Measurements from ENCODE around the gene PCMT1. TPM values are rescaled to one million over a fixed set of nuclear protein-coding genes. Genes with fewer than 3 reads are reported as not detected.

Gene PCMT1
- total and polyA plus RNA-seq, 2 of the 13 experiments (the other 11 are each of a cell fraction or from before 2014, with no cell fraction given): 112 to 169 TPM

- TF ChIP-seq STAT6 (CRISPR knock-in tag; IDR thresholded peaks at IDR 0.05; ENCODE audit: borderline replicate concordance) (no peak), ZKSCAN8 (CRISPR knock-in tag; IDR thresholded peaks at IDR 0.05; ENCODE audit: borderline replicate concordance) (no peak), SKIL (CRISPR knock-in tag; IDR thresholded peaks at IDR 0.05; ENCODE audit: borderline replicate concordance) (peak; percentile 25; the same call in 1 of the 2 replicates), NFIB (CRISPR knock-in tag; IDR thresholded peaks at IDR 0.05; ENCODE audit: borderline replicate concordance) (no peak), HMGXB3 (CRISPR knock-in tag; IDR thresholded peaks at IDR 0.05; ENCODE audit: borderline replicate concordance) (no peak; the same call in 1 of the 2 replicates), ZNF354B (CRISPR knock-in tag; IDR thresholded peaks at IDR 0.05) (peak; percentile 63; the same call in 1 of the 2 replicates), ZNF747 (CRISPR knock-in tag; IDR thresholded peaks at IDR 0.05; ENCODE audit: borderline replicate concordance) (peak; percentile 88; the same call in 1 of the 2 replicates), DZIP1 (CRISPR knock-in tag; IDR thresholded peaks at IDR 0.05) (no peak; the same call in 1 of the 2 replicates), ZNF382 (CRISPR knock-in tag; IDR thresholded peaks at IDR 0.05; ENCODE audit: borderline replicate concordance) (no peak), GATAD2A (CRISPR knock-in tag; IDR thresholded peaks at IDR 0.05) (0 out of 2 replicates have a peak, but pooled peaks have one; percentile 21), RNF219 (CRISPR knock-in tag; IDR thresholded peaks at IDR 0.05) (no peak; the same call in 1 of the 2 replicates)
Observed at GRCh38 chr6:149749594-149750135, at the start of gene PCMT1 (continued).
